Liver (tissue), 9 donors: ENCODE results near the gene CLK4. TPM values are rescaled to one million over a fixed set of nuclear protein-coding genes. Genes with fewer than 3 reads are reported as not detected.

Source experiments
- DNase-seq: peaks from one replicate; pipeline ENCODE4 v3.0.0-alpha.2; 2017; ENCODE audit warnings: low spot score
- H3K27ac ChIP-seq, 2 donors: one replicate each; pipeline ENCODE4 v1.7.0; 2013; ENCODE audit warnings: inconsistent platforms in 2 of 2, low read length in 2 of 2, control low read depth in 1 of 2, low read depth in 1 of 2, mild to moderate bottlenecking in 1 of 2
- H3K27me3 ChIP-seq, 4 donors: one replicate each; pipeline versions ENCODE4 v1.6.1 to v1.7.0; 2013; ENCODE audit warnings: low read length in 3 of 4, inconsistent platforms in 1 of 4, mild to moderate bottlenecking in 1 of 4, moderate library complexity in 1 of 4; ENCODE audit not compliant: control insufficient read depth in 4 of 4, insufficient read depth in 4 of 4
- H3K36me3 ChIP-seq, 4 donors: one replicate each; pipeline versions ENCODE4 v1.6.1 to v1.7.0; 2013; ENCODE audit warnings: low read length in 3 of 4, mild to moderate bottlenecking in 3 of 4, low read depth in 1 of 4, moderate library complexity in 1 of 4; ENCODE audit not compliant: control insufficient read depth in 4 of 4, insufficient read depth in 3 of 4
- H3K4me1 ChIP-seq, 4 donors: one replicate each; pipeline versions ENCODE4 v1.6.1 to v1.7.0; 2013; ENCODE audit warnings: low read length in 3 of 4, mild to moderate bottlenecking in 3 of 4, moderate library complexity in 1 of 4; ENCODE audit not compliant: control insufficient read depth in 4 of 4, insufficient read depth in 4 of 4
- H3K4me3 ChIP-seq, 3 donors: one replicate each; pipeline versions ENCODE4 v1.6.1 to v1.7.0; 2013; ENCODE audit warnings: low read length in 3 of 3, control low read depth in 1 of 3, low read depth in 1 of 3, mild to moderate bottlenecking in 1 of 3
- H3K9ac ChIP-seq, 2 donors: one replicate each; pipeline ENCODE4 v1.7.0; 2013; ENCODE audit warnings: low read length in 2 of 2, mild to moderate bottlenecking in 2 of 2, moderate library complexity in 2 of 2, control low read depth in 1 of 2, low read depth in 1 of 2
- H3K9me3 ChIP-seq, 4 donors: one replicate each; pipeline versions ENCODE4 v1.6.1 to v1.7.0; 2013; ENCODE audit warnings: low read length in 3 of 4; ENCODE audit not compliant: control insufficient read depth in 4 of 4
- FOXA2 ChIP-seq: IDR thresholded peaks from 2 replicates; pipeline ENCODE4 v1.6.1; 2016; ENCODE audit warnings: antibody characterized with exemption
- GABPA ChIP-seq, 2 donors: IDR thresholded peaks in 1 of 2; conservative IDR thresholded peaks in 1 of 2; 2 replicates each; pipeline ENCODE4 v1.6.1; 2016; ENCODE audit warnings: antibody characterized with exemption in 2 of 2, mild to moderate bottlenecking in 1 of 2, moderate library complexity in 1 of 2
- HNF4A ChIP-seq, 2 donors: conservative IDR thresholded peaks; 2 replicates each; pipeline ENCODE4 v1.6.1; 2016; ENCODE audit warnings: antibody characterized with exemption in 2 of 2, mild to moderate bottlenecking in 2 of 2
- HNF4G ChIP-seq: IDR thresholded peaks from 2 replicates; pipeline ENCODE4 v1.6.1; 2016; ENCODE audit warnings: antibody characterized with exemption
- JUND ChIP-seq, 2 donors: IDR thresholded peaks; 2 replicates each; pipeline ENCODE4 v1.6.1; 2016; ENCODE audit warnings: antibody characterized with exemption in 2 of 2
- NR2F2 ChIP-seq: IDR thresholded peaks from 2 replicates; pipeline ENCODE4 v1.6.1; 2016; ENCODE audit warnings: antibody characterized with exemption
- RAD21 ChIP-seq, 2 donors: IDR thresholded peaks; 2 replicates each; pipeline ENCODE4 v1.6.1; 2016; ENCODE audit warnings: antibody characterized with exemption in 2 of 2, mild to moderate bottlenecking in 2 of 2
- REST ChIP-seq: IDR thresholded peaks from 2 replicates; pipeline ENCODE4 v1.6.1; 2016; ENCODE audit warnings: antibody characterized with exemption, mild to moderate bottlenecking
- RXRA ChIP-seq, 2 donors: IDR thresholded peaks; 2 replicates each; pipeline ENCODE4 v1.6.1; 2017 to 2018; ENCODE audit warnings: antibody characterized with exemption in 2 of 2, mild to moderate bottlenecking in 1 of 2
- TAF1 ChIP-seq: conservative IDR thresholded peaks from 2 replicates; pipeline ENCODE4 v1.6.1; 2016; ENCODE audit warnings: antibody characterized with exemption, mild to moderate bottlenecking
- YY1 ChIP-seq: IDR thresholded peaks from 2 replicates; pipeline ENCODE4 v1.6.1; 2016; ENCODE audit warnings: antibody characterized with exemption, mild to moderate bottlenecking
- WGBS: extraction: QIAGEN DNeasy Blood & Tissue Kit; methylation state at CpG from one replicate; pipeline ENCODE4 v1.1.7; 2013; 5-methylcytosine and 5-hydroxymethylcytosine counted together
- polyA plus RNA-seq, 2 donors: library from polyadenylated mRNA; stranded (reverse) in 1 of 2; unstranded in 1 of 2; fragments of 200-250 nt in 1 of 2; fragments of >200 nt in 1 of 2; fragmentation: Nextera tagmentation in 1 of 2; extraction: Ambion mirVana in 1 of 2; gene quantifications; one replicate each; pipeline versions ENCODE4 v1.2.1 to v1.2.3, GENCODE V29; 2013 to 2015
- total RNA-seq, 2 donors: library from RNA; depleted of rRNA; stranded (reverse); fragments of >200 nt; gene quantifications; one replicate each; pipeline ENCODE4 v1.2.3, GENCODE V29; 2014
- TF ChIP-seq, protein P1 (sequence below): IDR thresholded peaks from 2 replicates; pipeline ENCODE4 v1.6.1; 2016; ENCODE audit warnings: antibody characterized with exemption
- TF ChIP-seq, protein P2 (sequence below): fragments of 150-350 bp; IDR thresholded peaks from 2 replicates; pipeline ENCODE4 v1.5.1; 2017; ENCODE audit warnings: improper control_type of control experiment, low read depth, low read length; ENCODE audit not compliant: missing input control
- donor health status: healthy.
- donor health status: healthy.
- donor health status: healthy.
- donor health status: healthy.
- donor health status: healthy.

Gene CLK4
- total and polyA plus RNA-seq, 4 donors = 5.0 to 28.2 (median 21.9) TPM

GRCh38 chr5:178637356-178638074 lies 10.7 kb upstream of the CLK4 start:
- 68% methylated on average over 9 of the region's 9 CpGs for WGBS
- no peak for TF ChIP-seq JUND (IDR thresholded peaks at IDR 0.05)
- no peak for TF ChIP-seq TAF1
- no peak for TF ChIP-seq RAD21 (IDR thresholded peaks at IDR 0.05)
- TF ChIP-seq, protein P1, sequence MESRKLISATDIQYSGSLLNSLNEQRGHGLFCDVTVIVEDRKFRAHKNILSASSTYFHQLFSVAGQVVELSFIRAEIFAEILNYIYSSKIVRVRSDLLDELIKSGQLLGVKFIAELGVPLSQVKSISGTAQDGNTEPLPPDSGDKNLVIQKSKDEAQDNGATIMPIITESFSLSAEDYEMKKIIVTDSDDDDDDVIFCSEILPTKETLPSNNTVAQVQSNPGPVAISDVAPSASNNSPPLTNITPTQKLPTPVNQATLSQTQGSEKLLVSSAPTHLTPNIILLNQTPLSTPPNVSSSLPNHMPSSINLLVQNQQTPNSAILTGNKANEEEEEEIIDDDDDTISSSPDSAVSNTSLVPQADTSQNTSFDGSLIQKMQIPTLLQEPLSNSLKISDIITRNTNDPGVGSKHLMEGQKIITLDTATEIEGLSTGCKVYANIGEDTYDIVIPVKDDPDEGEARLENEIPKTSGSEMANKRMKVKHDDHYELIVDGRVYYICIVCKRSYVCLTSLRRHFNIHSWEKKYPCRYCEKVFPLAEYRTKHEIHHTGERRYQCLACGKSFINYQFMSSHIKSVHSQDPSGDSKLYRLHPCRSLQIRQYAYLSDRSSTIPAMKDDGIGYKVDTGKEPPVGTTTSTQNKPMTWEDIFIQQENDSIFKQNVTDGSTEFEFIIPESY = no peak
- TF ChIP-seq HNF4A (conservative IDR thresholded peaks at IDR 0.05) = no peak
- TF ChIP-seq RXRA (IDR thresholded peaks at IDR 0.05) = no peak
- no peak for TF ChIP-seq FOXA2
- no peak for TF ChIP-seq REST
- no peak for TF ChIP-seq NR2F2
- no peak for TF ChIP-seq YY1
- Histone ChIP-seq H3K27me3 (no peaks in the 10 kb centered on the region), H3K36me3 (peaks cover 0 to 2% (median 0%) of the 10 kb centered on the region in 4 donors), H3K4me3 (no peak overlapping the region), H3K4me1 (no peaks in the 10 kb centered on the region), H3K27ac (no peak overlapping the region), H3K9ac (no peak overlapping the region), H3K9me3 (peaks cover 0 to 11% (median 9%) of the 10 kb centered on the region in 4 donors)
- no peak for DNase-seq

DNA sequence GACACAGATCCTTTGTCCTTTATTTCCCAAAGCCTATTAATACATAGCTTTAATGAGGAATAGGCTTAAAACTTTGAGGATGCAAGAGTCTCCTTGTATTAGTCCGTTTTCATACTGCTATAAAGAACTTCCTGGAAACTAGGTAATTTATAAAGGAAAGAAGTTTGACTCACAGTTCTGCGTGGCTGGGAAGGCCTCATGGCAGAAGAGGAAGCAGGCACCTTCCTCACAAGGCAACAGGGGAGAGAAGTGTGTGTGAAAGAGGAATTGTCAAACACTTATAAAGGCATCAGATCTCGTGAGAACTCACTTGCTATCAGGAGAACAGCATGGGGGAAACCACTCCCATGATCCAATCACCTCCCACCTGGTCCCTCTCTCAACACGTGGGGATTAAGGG lies 5.4 kb upstream of the CLK4 start:
- TF ChIP-seq HNF4A (conservative IDR thresholded peaks at IDR 0.05) (no peak), GABPA (IDR thresholded peaks at IDR 0.05 in 1 of 2, conservative IDR thresholded peaks at IDR 0.05 in 1 of 2) (no peak), REST (no peak), HNF4G (no peak)
- TF ChIP-seq, protein P2, sequence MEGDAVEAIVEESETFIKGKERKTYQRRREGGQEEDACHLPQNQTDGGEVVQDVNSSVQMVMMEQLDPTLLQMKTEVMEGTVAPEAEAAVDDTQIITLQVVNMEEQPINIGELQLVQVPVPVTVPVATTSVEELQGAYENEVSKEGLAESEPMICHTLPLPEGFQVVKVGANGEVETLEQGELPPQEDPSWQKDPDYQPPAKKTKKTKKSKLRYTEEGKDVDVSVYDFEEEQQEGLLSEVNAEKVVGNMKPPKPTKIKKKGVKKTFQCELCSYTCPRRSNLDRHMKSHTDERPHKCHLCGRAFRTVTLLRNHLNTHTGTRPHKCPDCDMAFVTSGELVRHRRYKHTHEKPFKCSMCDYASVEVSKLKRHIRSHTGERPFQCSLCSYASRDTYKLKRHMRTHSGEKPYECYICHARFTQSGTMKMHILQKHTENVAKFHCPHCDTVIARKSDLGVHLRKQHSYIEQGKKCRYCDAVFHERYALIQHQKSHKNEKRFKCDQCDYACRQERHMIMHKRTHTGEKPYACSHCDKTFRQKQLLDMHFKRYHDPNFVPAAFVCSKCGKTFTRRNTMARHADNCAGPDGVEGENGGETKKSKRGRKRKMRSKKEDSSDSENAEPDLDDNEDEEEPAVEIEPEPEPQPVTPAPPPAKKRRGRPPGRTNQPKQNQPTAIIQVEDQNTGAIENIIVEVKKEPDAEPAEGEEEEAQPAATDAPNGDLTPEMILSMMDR = no peak
- Histone ChIP-seq H3K36me3 (peaks cover 0 to 2% (median 0%) of the 10 kb centered on the region in 4 donors), H3K27ac (no peak overlapping the region), H3K4me3 (no peak overlapping the region), H3K9ac (no peak overlapping the region), H3K9me3 (peaks cover 0 to 3% (median 0%) of the 10 kb centered on the region in 4 donors), H3K4me1 (no peaks in the 10 kb centered on the region), H3K27me3 (no peaks in the 10 kb centered on the region)
- 35% methylated on average over 4 of the region's 4 CpGs for WGBS
- DNase-seq = no peak
